Bronchial epithelial cell (primary cell): ENCODE measurements around the gene DBN1. TPM values are rescaled to one million over a fixed set of nuclear protein-coding genes. Genes with fewer than 3 reads are reported as not detected.

ENCODE experiments used
- DNase-seq: peaks from one replicate; pipeline ENCODE4 v3.0.0-alpha.2; 2010; ENCODE audit warnings: low read depth
- FAIRE-seq: peaks from 2 replicates; lab custom pipeline; 2011; peaks lifted over from hg19 to GRCh38; lab: Jason Lieb, UNC
- H3K27me3 ChIP-seq: 2 replicates; pipeline ENCODE4 v1.5.1; 2011; ENCODE audit warnings: low read length; ENCODE audit not compliant: control insufficient read depth, insufficient read depth
- H3K36me3 ChIP-seq: 2 replicates; pipeline ENCODE4 v1.5.1; 2011; ENCODE audit warnings: low read length; ENCODE audit not compliant: control insufficient read depth, insufficient read depth
- H3K4me3 ChIP-seq: 2 replicates; pipeline ENCODE4 v1.5.1; 2011; ENCODE audit warnings: mild to moderate bottlenecking, low read depth, low read length, control low read depth
- total RNA-seq: library from RNA; depleted of rRNA; stranded (reverse); fragments of >200 nt; gene quantifications from 2 replicates; pipeline ENCODE4 v1.2.1, GENCODE V29; 2014
- TF ChIP-seq, protein P1 (sequence below): IDR thresholded peaks from 2 replicates; pipeline ENCODE4 v1.5.1; 2011; ENCODE audit warnings: mild to moderate bottlenecking, moderate library complexity, low read length, control low read depth, inconsistent platforms; ENCODE audit not compliant: insufficient read depth, severe bottlenecking

The DBN1 gene
- total RNA-seq, 1 donor from 2014 or later, result 58.7 TPM

DNA sequence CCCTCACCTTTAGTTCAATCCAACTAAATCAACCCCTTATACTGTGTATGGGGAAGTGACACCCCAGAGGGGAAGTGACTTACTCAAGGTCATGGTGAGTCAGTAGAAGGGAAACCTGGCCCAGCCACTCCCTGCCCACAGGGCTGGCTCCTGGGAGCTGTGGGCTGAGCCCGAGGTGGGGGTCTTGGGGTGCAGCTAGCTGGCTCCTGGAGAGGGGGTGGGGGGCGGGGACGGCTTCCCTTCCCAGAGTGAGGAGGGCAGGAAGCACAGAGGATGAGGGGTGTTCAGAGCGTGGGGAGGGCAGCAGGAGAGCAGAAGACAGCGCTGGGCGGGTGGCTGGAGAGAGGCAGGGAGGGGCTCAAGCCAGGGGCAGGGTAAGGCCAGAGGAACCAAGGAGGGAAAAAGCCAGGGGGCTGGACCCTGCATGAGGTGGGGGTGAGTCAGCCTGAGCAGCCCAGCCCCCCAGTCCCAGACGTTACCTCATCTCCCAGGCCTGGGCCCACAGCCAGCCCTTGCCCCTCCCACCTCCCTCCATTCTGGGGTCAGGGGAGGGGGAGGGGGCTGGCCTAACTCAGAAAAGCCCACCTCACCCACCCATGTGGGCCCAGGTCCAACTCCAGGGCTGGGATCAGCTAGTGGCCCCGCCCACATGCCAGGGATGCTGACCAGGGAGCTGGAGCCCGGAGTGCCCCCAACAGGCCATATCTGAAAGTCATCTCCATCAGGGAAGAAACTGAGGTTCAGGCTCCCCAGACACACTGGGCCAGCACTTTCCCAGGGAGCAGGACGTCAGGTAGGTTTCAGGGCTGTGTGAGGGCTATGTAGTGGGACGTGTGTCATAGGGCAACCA, 21.1 kb upstream of the DBN1 start:
- no peak for FAIRE-seq
- Histone ChIP-seq H3K36me3 (peaks cover 36% of the 10 kb centered on the region), H3K27me3 (no peaks in the 10 kb centered on the region), H3K4me3 (no peak overlapping the region)
- TF ChIP-seq, protein P1, sequence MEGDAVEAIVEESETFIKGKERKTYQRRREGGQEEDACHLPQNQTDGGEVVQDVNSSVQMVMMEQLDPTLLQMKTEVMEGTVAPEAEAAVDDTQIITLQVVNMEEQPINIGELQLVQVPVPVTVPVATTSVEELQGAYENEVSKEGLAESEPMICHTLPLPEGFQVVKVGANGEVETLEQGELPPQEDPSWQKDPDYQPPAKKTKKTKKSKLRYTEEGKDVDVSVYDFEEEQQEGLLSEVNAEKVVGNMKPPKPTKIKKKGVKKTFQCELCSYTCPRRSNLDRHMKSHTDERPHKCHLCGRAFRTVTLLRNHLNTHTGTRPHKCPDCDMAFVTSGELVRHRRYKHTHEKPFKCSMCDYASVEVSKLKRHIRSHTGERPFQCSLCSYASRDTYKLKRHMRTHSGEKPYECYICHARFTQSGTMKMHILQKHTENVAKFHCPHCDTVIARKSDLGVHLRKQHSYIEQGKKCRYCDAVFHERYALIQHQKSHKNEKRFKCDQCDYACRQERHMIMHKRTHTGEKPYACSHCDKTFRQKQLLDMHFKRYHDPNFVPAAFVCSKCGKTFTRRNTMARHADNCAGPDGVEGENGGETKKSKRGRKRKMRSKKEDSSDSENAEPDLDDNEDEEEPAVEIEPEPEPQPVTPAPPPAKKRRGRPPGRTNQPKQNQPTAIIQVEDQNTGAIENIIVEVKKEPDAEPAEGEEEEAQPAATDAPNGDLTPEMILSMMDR, result peak; percentile 32
- DNase-seq, result peak; percentile 80

GRCh38 chr5:177493795-177494345, 20.4 kb upstream of the DBN1 start:
- TF ChIP-seq, protein P1, result no peak
- Histone ChIP-seq H3K4me3 (no peak overlapping the region), H3K36me3 (peaks cover 43% of the 10 kb centered on the region), H3K27me3 (no peaks in the 10 kb centered on the region)
- FAIRE-seq, result no peak
- no peak for DNase-seq

- FAIRE-seq, result no peak
- peaks cover 48% of the 10 kb centered on the region for H3K36me3 ChIP-seq
- TF ChIP-seq, protein P1, result no peak
Measured at GRCh38 chr5:177492841-177493240, 19.4 kb upstream of the DBN1 start.

GRCh38 chr5:177491983-177492746, 18.7 kb upstream of the DBN1 start:
- Histone ChIP-seq H3K4me3 (no peak overlapping the region), H3K36me3 (peaks cover 55% of the 10 kb centered on the region), H3K27me3 (no peaks in the 10 kb centered on the region)
- DNase-seq, result no peak
- FAIRE-seq, result no peak
- TF ChIP-seq, protein P1, result no peak

More at GRCh38 chr5:177492841-177493240, 19.4 kb upstream of the DBN1 start:
- Histone ChIP-seq H3K27me3 (no peaks in the 10 kb centered on the region), H3K4me3 (no peak overlapping the region)
- no peak for DNase-seq

GRCh38 chr5:177491429-177491945, 18.1 kb upstream of the DBN1 start:
- FAIRE-seq, result no peak
- Histone ChIP-seq H3K27me3 (no peaks in the 10 kb centered on the region), H3K36me3 (peaks cover 56% of the 10 kb centered on the region), H3K4me3 (no peak overlapping the region)
- TF ChIP-seq, protein P1, result peak; percentile 72
- no peak for DNase-seq
